K562 (cell line): ENCODE data around the gene MGA. TPM values are rescaled to one million over a fixed set of nuclear protein-coding genes. Genes with fewer than 3 reads are reported as not detected.
A peak's percentile ranks its signal among the peaks of the same experiment; 100 is the strongest.

Experiments used
- ADNP ChIP-seq: fragments of 200-800 bp; sonication (Bioruptor generic); IDR thresholded peaks from 2 replicates; pipeline ENCODE4 v1.6.1; 2016; ENCODE audit warnings: missing genetic modification characterization, missing compliant biosample characterization
- BRD4 ChIP-seq: fragments of 200-600 bp; sonication (generic); IDR thresholded peaks from 2 replicates; pipeline ENCODE4 v1.6.1; 2017; ENCODE audit warnings: inconsistent platforms
- C11orf30 ChIP-seq: fragments of 450-650 bp; IDR thresholded peaks from 2 replicates; pipeline ENCODE4 v1.6.1; 2016; ENCODE audit warnings: low read depth, mild to moderate bottlenecking
- CBFA2T2 ChIP-seq: fragments of 450-650 bp; conservative IDR thresholded peaks from 2 replicates; pipeline ENCODE4 v1.6.1; 2017; ENCODE audit warnings: mild to moderate bottlenecking
- GATAD2B ChIP-seq: fragments of 450-650 bp; IDR thresholded peaks from 2 replicates; pipeline ENCODE4 v1.6.1; 2017; ENCODE audit warnings: mild to moderate bottlenecking, borderline replicate concordance
- HCFC1 ChIP-seq: IDR thresholded peaks from 2 replicates; pipeline ENCODE4 v1.6.1; 2012; ENCODE audit warnings: low read depth, low read length, improper control_type of control experiment
- HMGN3 ChIP-seq: IDR thresholded peaks from 2 replicates; pipeline ENCODE4 v1.6.1; 2011; ENCODE audit warnings: borderline replicate concordance, low read depth, mild to moderate bottlenecking, mixed read lengths, low read length; ENCODE audit not compliant: insufficient read length; ENCODE audit errors: extremely low read depth
- MEF2A ChIP-seq: IDR thresholded peaks from 2 replicates; pipeline ENCODE4 v1.6.1; 2011; ENCODE audit warnings: low read depth, mild to moderate bottlenecking, low read length, moderate library complexity; ENCODE audit not compliant: control insufficient read depth
- PHF8 ChIP-seq: fragments of 200-600 bp; sonication (generic); IDR thresholded peaks from 2 replicates; pipeline ENCODE4 v1.6.1; 2012; ENCODE audit warnings: mixed run types, mild to moderate bottlenecking, inconsistent platforms, low read length, moderate library complexity, borderline replicate concordance
- PRPF4 ChIP-seq: fragments of 200-400 bp; formaldehyde crosslinking; IDR thresholded peaks from one replicate; pipeline ENCODE4 v1.6.1; 2017; ENCODE audit warnings: low read length, low read depth, mild to moderate bottlenecking; ENCODE audit not compliant: insufficient read depth, poor library complexity, severe bottlenecking
- PTRF ChIP-seq: fragments of 450-650 bp; IDR thresholded peaks from 2 replicates; pipeline ENCODE4 v1.6.1; 2016; ENCODE audit warnings: mild to moderate bottlenecking, missing genetic modification characterization, missing compliant biosample characterization
- SREBF2 ChIP-seq: sonication (generic); formaldehyde crosslinking; IDR thresholded peaks from 2 replicates; pipeline ENCODE4 v1.4.0; 2020; ENCODE audit warnings: mild to moderate bottlenecking, missing genetic modification reagents
- ZNF124 ChIP-seq: sonication (generic); formaldehyde crosslinking; IDR thresholded peaks from 2 replicates; pipeline ENCODE4 v1.8.1; 2022; ENCODE audit warnings: missing genetic modification reagents
- ZNF277 ChIP-seq: fragments of 250-450 bp; sonication (Bioruptor Pico); IDR thresholded peaks from 2 replicates; pipeline ENCODE4 v1.8.0; 2022; ENCODE audit warnings: inconsistent platforms, mild to moderate bottlenecking, moderate library complexity, borderline replicate concordance
- ZNF408 ChIP-seq: fragments of 250-450 bp; sonication (Bioruptor Pico); IDR thresholded peaks from 2 replicates; pipeline ENCODE4 v1.4.0; 2020; ENCODE audit warnings: low read depth, mild to moderate bottlenecking, moderate library complexity
- polyA plus RNA-seq, 8 experiments: library from polyadenylated mRNA; depleted of rRNA in 4 of 8; stranded (reverse) in 5 of 8; unstranded in 3 of 8; fragments of >200 nt; fragmentation: Nextera tagmentation in 2 of 8; fragmentation: Illumina TruSeq in 1 of 8; extraction: Ambion mirVana in 2 of 8; extraction: Trizol in 1 of 8; gene quantifications; 2 replicates each; pipeline versions ENCODE4 v1.2.1 to v1.2.3, GENCODE V29; 2011 to 2014; ENCODE audit warnings: inconsistent platforms in 1 of 8, missing spikeins in 1 of 8
- total RNA-seq, 7 experiments: library from RNA; depleted of rRNA in 6 of 7; stranded (reverse); fragments of >200 nt in 6 of 7; fragmentation: Illumina TruSeq in 2 of 7; extraction: Trizol in 2 of 7; gene quantifications; 2 replicates each; pipeline versions ENCODE4 v1.2.1 to v1.2.3, GENCODE V29; 2011 to 2021; ENCODE audit warnings: low replicate concordance in 1 of 7
- TF ChIP-seq, protein P1 (sequence below): fragments of 450-650 bp; IDR thresholded peaks from 2 replicates; pipeline ENCODE4 v1.6.1; 2016; ENCODE audit warnings: antibody characterized with exemption
- TF ChIP-seq, protein P2 (sequence below), 3 experiments: fragments of 200-800 bp in 1 of 3; fragments of 250-450 bp in 1 of 3; fragments of 450-650 bp in 1 of 3; sonication (Bioruptor Pico) in 1 of 3; sonication (Bioruptor generic) in 1 of 3; formaldehyde crosslinking in 1 of 3; IDR thresholded peaks; 2 replicates each; pipeline versions ENCODE4 v1.6.1 to v1.8.0; 2016 to 2022; ENCODE audit warnings: mild to moderate bottlenecking in 2 of 3, missing genetic modification characterization in 2 of 3, missing compliant biosample characterization in 1 of 3, moderate library complexity in 1 of 3
- TF ChIP-seq, protein P3 (sequence below): fragments of 450-650 bp; IDR thresholded peaks from 2 replicates; pipeline ENCODE4 v1.6.1; 2016; ENCODE audit warnings: mild to moderate bottlenecking

The MGA gene
- total and polyA plus RNA-seq, 9 of the 15 experiments (the other 6 are each of a cell fraction or from before 2014, with no cell fraction given) = 4.7 to 56.1 (median 21.1) TPM

DNA sequence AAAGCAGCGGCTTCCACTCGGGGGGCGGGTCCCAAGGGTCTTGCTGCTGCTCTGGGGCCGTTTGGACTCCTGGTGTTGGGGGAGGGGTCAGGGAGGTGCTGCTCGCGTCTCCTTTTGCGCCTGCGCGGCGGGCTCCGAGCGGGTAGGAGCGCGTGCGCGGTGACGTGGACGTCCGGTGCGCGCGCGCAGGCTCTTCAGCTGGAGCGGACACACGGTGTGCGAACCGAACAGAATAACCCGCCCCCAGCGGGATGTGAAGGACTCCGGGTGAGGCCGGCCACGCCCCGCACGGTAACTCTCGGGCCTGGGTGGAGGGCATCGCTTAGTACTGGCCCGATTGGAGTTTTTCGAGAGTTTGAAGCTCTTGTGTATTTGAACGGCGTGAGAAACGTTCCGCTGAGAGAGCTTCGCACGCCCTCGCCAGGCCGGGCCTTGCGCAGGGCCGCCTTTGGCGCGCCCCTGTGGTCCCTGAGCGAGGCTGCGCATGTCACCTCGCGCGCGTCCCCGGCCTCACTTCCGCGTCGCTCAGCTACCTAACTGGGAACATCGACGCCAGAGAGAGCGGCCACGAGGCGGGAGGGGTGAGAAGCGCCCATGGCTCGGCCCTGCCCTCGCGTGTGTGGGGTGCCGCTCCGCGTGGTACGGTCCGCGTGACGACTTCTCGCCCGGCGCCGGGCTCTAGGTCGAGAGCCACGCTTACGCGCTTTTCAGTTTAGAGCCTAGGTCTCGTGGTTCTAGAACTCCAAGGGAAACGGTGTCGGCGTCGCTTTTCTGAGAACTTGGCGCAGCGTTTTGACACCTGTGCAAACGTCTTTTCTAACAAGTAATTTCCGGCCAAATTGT lies at the start of gene MGA (continued):
- no peak; the same call in 1 of the 2 replicates for TF ChIP-seq BRD4
- no peak for TF ChIP-seq ZNF277
- 0 out of 2 replicates have a peak, but pooled peaks have one; percentile 16 for TF ChIP-seq C11orf30
- no peak for TF ChIP-seq PTRF (tag)
- TF ChIP-seq ZNF408 = no peak
- TF ChIP-seq ZNF124 = peak; percentile 89; the same call in 1 of the 2 replicates
- TF ChIP-seq PRPF4 = no peak
- TF ChIP-seq, protein P1, sequence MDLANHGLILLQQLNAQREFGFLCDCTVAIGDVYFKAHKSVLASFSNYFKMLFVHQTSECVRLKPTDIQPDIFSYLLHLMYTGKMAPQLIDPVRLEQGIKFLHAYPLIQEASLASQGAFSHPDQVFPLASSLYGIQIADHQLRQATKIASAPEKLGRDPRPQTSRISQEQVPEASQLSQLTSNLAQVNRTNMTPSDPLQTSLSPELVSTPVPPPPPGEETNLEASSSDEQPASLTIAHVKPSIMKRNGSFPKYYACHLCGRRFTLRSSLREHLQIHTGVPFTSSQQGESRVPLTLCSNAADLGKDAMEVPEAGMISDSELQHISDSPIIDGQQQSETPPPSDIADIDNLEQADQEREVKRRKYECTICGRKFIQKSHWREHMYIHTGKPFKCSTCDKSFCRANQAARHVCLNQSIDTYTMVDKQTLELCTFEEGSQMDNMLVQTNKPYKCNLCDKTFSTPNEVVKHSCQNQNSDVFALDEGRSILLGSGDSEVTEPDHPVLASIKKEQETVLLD = peak; percentile 94
- TF ChIP-seq, protein P2, sequence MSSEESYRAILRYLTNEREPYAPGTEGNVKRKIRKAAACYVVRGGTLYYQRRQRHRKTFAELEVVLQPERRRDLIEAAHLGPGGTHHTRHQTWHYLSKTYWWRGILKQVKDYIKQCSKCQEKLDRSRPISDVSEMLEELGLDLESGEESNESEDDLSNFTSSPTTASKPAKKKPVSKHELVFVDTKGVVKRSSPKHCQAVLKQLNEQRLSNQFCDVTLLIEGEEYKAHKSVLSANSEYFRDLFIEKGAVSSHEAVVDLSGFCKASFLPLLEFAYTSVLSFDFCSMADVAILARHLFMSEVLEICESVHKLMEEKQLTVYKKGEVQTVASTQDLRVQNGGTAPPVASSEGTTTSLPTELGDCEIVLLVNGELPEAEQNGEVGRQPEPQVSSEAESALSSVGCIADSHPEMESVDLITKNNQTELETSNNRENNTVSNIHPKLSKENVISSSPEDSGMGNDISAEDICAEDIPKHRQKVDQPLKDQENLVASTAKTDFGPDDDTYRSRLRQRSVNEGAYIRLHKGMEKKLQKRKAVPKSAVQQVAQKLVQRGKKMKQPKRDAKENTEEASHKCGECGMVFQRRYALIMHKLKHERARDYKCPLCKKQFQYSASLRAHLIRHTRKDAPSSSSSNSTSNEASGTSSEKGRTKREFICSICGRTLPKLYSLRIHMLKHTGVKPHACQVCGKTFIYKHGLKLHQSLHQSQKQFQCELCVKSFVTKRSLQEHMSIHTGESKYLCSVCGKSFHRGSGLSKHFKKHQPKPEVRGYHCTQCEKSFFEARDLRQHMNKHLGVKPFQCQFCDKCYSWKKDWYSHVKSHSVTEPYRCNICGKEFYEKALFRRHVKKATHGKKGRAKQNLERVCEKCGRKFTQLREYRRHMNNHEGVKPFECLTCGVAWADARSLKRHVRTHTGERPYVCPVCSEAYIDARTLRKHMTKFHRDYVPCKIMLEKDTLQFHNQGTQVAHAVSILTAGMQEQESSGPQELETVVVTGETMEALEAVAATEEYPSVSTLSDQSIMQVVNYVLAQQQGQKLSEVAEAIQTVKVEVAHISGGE (CRISPR knock-in tag; IDR thresholded peaks at IDR 0.05) = peak in 2 of 3 experiments; percentile 19 to 84; a peak in 2 of 6 replicates
- TF ChIP-seq, protein P3, sequence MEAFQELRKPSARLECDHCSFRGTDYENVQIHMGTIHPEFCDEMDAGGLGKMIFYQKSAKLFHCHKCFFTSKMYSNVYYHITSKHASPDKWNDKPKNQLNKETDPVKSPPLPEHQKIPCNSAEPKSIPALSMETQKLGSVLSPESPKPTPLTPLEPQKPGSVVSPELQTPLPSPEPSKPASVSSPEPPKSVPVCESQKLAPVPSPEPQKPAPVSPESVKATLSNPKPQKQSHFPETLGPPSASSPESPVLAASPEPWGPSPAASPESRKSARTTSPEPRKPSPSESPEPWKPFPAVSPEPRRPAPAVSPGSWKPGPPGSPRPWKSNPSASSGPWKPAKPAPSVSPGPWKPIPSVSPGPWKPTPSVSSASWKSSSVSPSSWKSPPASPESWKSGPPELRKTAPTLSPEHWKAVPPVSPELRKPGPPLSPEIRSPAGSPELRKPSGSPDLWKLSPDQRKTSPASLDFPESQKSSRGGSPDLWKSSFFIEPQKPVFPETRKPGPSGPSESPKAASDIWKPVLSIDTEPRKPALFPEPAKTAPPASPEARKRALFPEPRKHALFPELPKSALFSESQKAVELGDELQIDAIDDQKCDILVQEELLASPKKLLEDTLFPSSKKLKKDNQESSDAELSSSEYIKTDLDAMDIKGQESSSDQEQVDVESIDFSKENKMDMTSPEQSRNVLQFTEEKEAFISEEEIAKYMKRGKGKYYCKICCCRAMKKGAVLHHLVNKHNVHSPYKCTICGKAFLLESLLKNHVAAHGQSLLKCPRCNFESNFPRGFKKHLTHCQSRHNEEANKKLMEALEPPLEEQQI = no peak
- peak; percentile 67; the same call in 1 of the 2 replicates for TF ChIP-seq SREBF2
- TF ChIP-seq CBFA2T2 = no peak
- TF ChIP-seq PHF8 = peak; percentile 94
- TF ChIP-seq HMGN3 = peak; percentile 84
- TF ChIP-seq ADNP (tag) = no peak
- no peak for TF ChIP-seq GATAD2B
- no peak for TF ChIP-seq MEF2A
- peak; percentile 39; the same call in 1 of the 2 replicates for TF ChIP-seq HCFC1
